ENCODE measurements around the gene UBE2D2.

UBE2D2 gene

GRCh38 chr5:139655727-139656271 is 94.7 kb downstream of the UBE2D2 start:
- no peaks in the 10 kb centered on the region for H3K9me3 ChIP-seq (ENCODE audit: insufficient read depth, low read length)
- H3K4me1 ChIP-seq (ENCODE audit: insufficient read depth, insufficient read length): peaks cover 55% of the 10 kb centered on the region
- peak overlapping the region; percentile 32 for H3K9ac ChIP-seq (ENCODE audit: insufficient read length, low read depth)
- H3K4me3 ChIP-seq (ENCODE audit: insufficient read length, low read depth): no peak overlapping the region
- no peak for TF ChIP-seq SUZ12 (IDR thresholded peaks at IDR 0.05; ENCODE audit: extremely low read depth, insufficient read depth, insufficient read length)
- TF ChIP-seq YY1 (IDR thresholded peaks at IDR 0.05; ENCODE audit: insufficient read depth, insufficient read length): no peak
- no peak for TF ChIP-seq ZNF274 (IDR thresholded peaks at IDR 0.05; ENCODE audit: low read depth, low read length)
- no peak for DNase-seq (ENCODE audit: low read depth, low spot score)
- H3K27me3 ChIP-seq (ENCODE audit: insufficient read depth, insufficient read length): no peaks in the 10 kb centered on the region
- peaks cover 14% of the 10 kb centered on the region for H3K36me3 ChIP-seq (ENCODE audit: insufficient read depth, insufficient read length, low read length)

- H3K9ac ChIP-seq (ENCODE audit: insufficient read length, low read depth): no peak overlapping the region
- TF ChIP-seq SUZ12 (IDR thresholded peaks at IDR 0.05; ENCODE audit: extremely low read depth, insufficient read depth, insufficient read length) (no peak), ZNF274 (IDR thresholded peaks at IDR 0.05; ENCODE audit: low read depth, low read length) (no peak), YY1 (IDR thresholded peaks at IDR 0.05; ENCODE audit: insufficient read depth, insufficient read length) (no peak)
- peaks cover 46% of the 10 kb centered on the region for H3K4me1 ChIP-seq (ENCODE audit: insufficient read depth, insufficient read length)
- no peaks in the 10 kb centered on the region for H3K9me3 ChIP-seq (ENCODE audit: insufficient read depth, low read length)
- H3K27me3 ChIP-seq (ENCODE audit: insufficient read depth, insufficient read length): no peaks in the 10 kb centered on the region
- no peak overlapping the region for H3K4me3 ChIP-seq (ENCODE audit: insufficient read length, low read depth)
- H3K36me3 ChIP-seq (ENCODE audit: insufficient read depth, insufficient read length, low read length): peaks cover 27% of the 10 kb centered on the region
- no peak for DNase-seq (ENCODE audit: low read depth, low spot score)
These were observed 96.5 kb downstream of the UBE2D2 start for GRCh38 chr5:139657363-139658321.

- no peaks in the 10 kb centered on the region for H3K9me3 ChIP-seq (ENCODE audit: insufficient read depth, low read length)
- TF ChIP-seq SUZ12 (IDR thresholded peaks at IDR 0.05; ENCODE audit: extremely low read depth, insufficient read depth, insufficient read length) (no peak), ZNF274 (IDR thresholded peaks at IDR 0.05; ENCODE audit: low read depth, low read length) (no peak), YY1 (IDR thresholded peaks at IDR 0.05; ENCODE audit: insufficient read depth, insufficient read length) (no peak)
- H3K9ac ChIP-seq (ENCODE audit: insufficient read length, low read depth): no peak overlapping the region
- no peak for DNase-seq (ENCODE audit: low read depth, low spot score)
- no peaks in the 10 kb centered on the region for H3K27me3 ChIP-seq (ENCODE audit: insufficient read depth, insufficient read length)
- no peak overlapping the region for H3K4me3 ChIP-seq (ENCODE audit: insufficient read length, low read depth)
- peaks cover 42% of the 10 kb centered on the region for H3K4me1 ChIP-seq (ENCODE audit: insufficient read depth, insufficient read length)
- peaks cover 32% of the 10 kb centered on the region for H3K36me3 ChIP-seq (ENCODE audit: insufficient read depth, insufficient read length, low read length)
These were observed 97.4 kb downstream of the UBE2D2 start for GRCh38 chr5:139658501-139658927.

- H3K36me3 ChIP-seq (ENCODE audit: insufficient read depth, insufficient read length, low read length): peaks cover 37% of the 10 kb centered on the region
- DNase-seq (ENCODE audit: low read depth, low spot score): no peak
- no peaks in the 10 kb centered on the region for H3K27me3 ChIP-seq (ENCODE audit: insufficient read depth, insufficient read length)
- H3K4me1 ChIP-seq (ENCODE audit: insufficient read depth, insufficient read length): peaks cover 42% of the 10 kb centered on the region
- peak overlapping the region; percentile 50 for H3K9ac ChIP-seq (ENCODE audit: insufficient read length, low read depth)
- H3K9me3 ChIP-seq (ENCODE audit: insufficient read depth, low read length): no peaks in the 10 kb centered on the region
- H3K4me3 ChIP-seq (ENCODE audit: insufficient read length, low read depth): peak overlapping the region; percentile 15
- TF ChIP-seq SUZ12 (IDR thresholded peaks at IDR 0.05; ENCODE audit: extremely low read depth, insufficient read depth, insufficient read length) (no peak), ZNF274 (IDR thresholded peaks at IDR 0.05; ENCODE audit: low read depth, low read length) (no peak), YY1 (IDR thresholded peaks at IDR 0.05; ENCODE audit: insufficient read depth, insufficient read length) (no peak)
These were observed 98.0 kb downstream of the UBE2D2 start for GRCh38 chr5:139658928-139659667.

- no peak overlapping the region for H3K4me3 ChIP-seq (ENCODE audit: insufficient read length, low read depth)
- DNase-seq (ENCODE audit: low read depth, low spot score): no peak
- peaks cover 38% of the 10 kb centered on the region for H3K4me1 ChIP-seq (ENCODE audit: insufficient read depth, insufficient read length)
These were observed 98.6 kb downstream of the UBE2D2 start for GRCh38 chr5:139659695-139660101.

GRCh38 chr5:139660105-139660922 is 99.2 kb downstream of the UBE2D2 start:
- Histone ChIP-seq H3K9ac (ENCODE audit: insufficient read length, low read depth) (peak overlapping the region; percentile 21), H3K9me3 (ENCODE audit: insufficient read depth, low read length) (no peaks in the 10 kb centered on the region), H3K4me3 (ENCODE audit: insufficient read length, low read depth) (no peak overlapping the region), H3K36me3 (ENCODE audit: insufficient read depth, insufficient read length, low read length) (peaks cover 44% of the 10 kb centered on the region), H3K27me3 (ENCODE audit: insufficient read depth, insufficient read length) (no peaks in the 10 kb centered on the region), H3K4me1 (ENCODE audit: insufficient read depth, insufficient read length) (peaks cover 34% of the 10 kb centered on the region)
- TF ChIP-seq YY1 (IDR thresholded peaks at IDR 0.05; ENCODE audit: insufficient read depth, insufficient read length): no peak
- TF ChIP-seq SUZ12 (IDR thresholded peaks at IDR 0.05; ENCODE audit: extremely low read depth, insufficient read depth, insufficient read length): no peak
- TF ChIP-seq ZNF274 (IDR thresholded peaks at IDR 0.05; ENCODE audit: low read depth, low read length): no peak
- no peak for DNase-seq (ENCODE audit: low read depth, low spot score)

More at GRCh38 chr5:139659695-139660101, 98.6 kb downstream of the UBE2D2 start:
- no peak for TF ChIP-seq YY1 (IDR thresholded peaks at IDR 0.05; ENCODE audit: insufficient read depth, insufficient read length)
- TF ChIP-seq SUZ12 (IDR thresholded peaks at IDR 0.05; ENCODE audit: extremely low read depth, insufficient read depth, insufficient read length): no peak
- TF ChIP-seq ZNF274 (IDR thresholded peaks at IDR 0.05; ENCODE audit: low read depth, low read length): no peak
- no peaks in the 10 kb centered on the region for H3K27me3 ChIP-seq (ENCODE audit: insufficient read depth, insufficient read length)
- peak overlapping the region; percentile 50 for H3K9ac ChIP-seq (ENCODE audit: insufficient read length, low read depth)
- H3K36me3 ChIP-seq (ENCODE audit: insufficient read depth, insufficient read length, low read length): peaks cover 38% of the 10 kb centered on the region
- H3K9me3 ChIP-seq (ENCODE audit: insufficient read depth, low read length): no peaks in the 10 kb centered on the region
